ENCODE results near the gene CYS1. TPM values are rescaled to one million over a fixed set of nuclear protein-coding genes. Genes with fewer than 3 reads are reported as not detected.
A peak's percentile ranks its signal among the peaks of the same experiment; 100 is the strongest.

The CYS1 gene
- total RNA-seq, 4 donors from 2014 or later = 0.32 to 1.8 TPM; not detected in 2

- Histone ChIP-seq H3K4me3 (no peak overlapping the region), H3K36me3 (no peaks in the 10 kb centered on the region), H3K9me3 (no peaks in the 10 kb centered on the region), H3K4me1 (peaks cover 49% of the 10 kb centered on the region), H3K27me3 (no peaks in the 10 kb centered on the region), H3K27ac (peak overlapping the region; percentile 70)
- DNase-seq (ENCODE audit: low spot score in 2 of 2) = no peak
- WGBS = 60% methylated on average over 5 of the region's 5 CpGs
- TF ChIP-seq CTCF (IDR thresholded peaks at IDR 0.05) = no peak
- no peak for TF ChIP-seq EP300 (IDR thresholded peaks at IDR 0.05)
- no peak for TF ChIP-seq POLR2AphosphoS5 (IDR thresholded peaks at IDR 0.05)
- TF ChIP-seq POLR2A (IDR thresholded peaks at IDR 0.05) = no peak
Measured at GRCh38 chr2:10035633-10036032, 44.6 kb downstream of the CYS1 start.

- WGBS = 63% methylated on average over 3 of the region's 3 CpGs
- H3K27ac ChIP-seq = no peak overlapping the region
- TF ChIP-seq CTCF (IDR thresholded peaks at IDR 0.05) (no peak), POLR2A (IDR thresholded peaks at IDR 0.05) (no peak), EP300 (IDR thresholded peaks at IDR 0.05) (no peak), POLR2AphosphoS5 (IDR thresholded peaks at IDR 0.05) (no peak)
- H3K4me1 ChIP-seq = peaks cover 49% of the 10 kb centered on the region
- no peak overlapping the region for H3K4me3 ChIP-seq
- H3K36me3 ChIP-seq = no peaks in the 10 kb centered on the region
- H3K9me3 ChIP-seq = no peaks in the 10 kb centered on the region
- H3K27me3 ChIP-seq = no peaks in the 10 kb centered on the region
- no peak for DNase-seq (ENCODE audit: low spot score in 2 of 2)
Measured at GRCh38 chr2:10035053-10035422, 45.2 kb downstream of the CYS1 start.

GRCh38 chr2:10034333-10035052 lies 45.7 kb downstream of the CYS1 start:
- no peak overlapping the region for H3K27ac ChIP-seq
- no peaks in the 10 kb centered on the region for H3K9me3 ChIP-seq
- 86% methylated on average over 12 of the region's 12 CpGs for WGBS
- no peak overlapping the region for H3K4me3 ChIP-seq
- H3K4me1 ChIP-seq = peaks cover 49% of the 10 kb centered on the region
- no peak for TF ChIP-seq CTCF (IDR thresholded peaks at IDR 0.05)
- no peak for TF ChIP-seq POLR2A (IDR thresholded peaks at IDR 0.05)
- no peak for TF ChIP-seq POLR2AphosphoS5 (IDR thresholded peaks at IDR 0.05)
- TF ChIP-seq EP300 (IDR thresholded peaks at IDR 0.05) = no peak
- H3K27me3 ChIP-seq = no peaks in the 10 kb centered on the region
- H3K36me3 ChIP-seq = no peaks in the 10 kb centered on the region
- DNase-seq (ENCODE audit: low spot score in 2 of 2) = no peak

GRCh38 chr2:10033251-10034006 lies 46.8 kb downstream of the CYS1 start:
- DNase-seq (ENCODE audit: low spot score in 2 of 2) = no peak
- TF ChIP-seq EP300 (IDR thresholded peaks at IDR 0.05) = no peak
- no peak for TF ChIP-seq POLR2A (IDR thresholded peaks at IDR 0.05)
- TF ChIP-seq CTCF (IDR thresholded peaks at IDR 0.05) = no peak
- TF ChIP-seq POLR2AphosphoS5 (IDR thresholded peaks at IDR 0.05) = no peak
- Histone ChIP-seq H3K9me3 (no peaks in the 10 kb centered on the region), H3K4me1 (peaks cover 58% of the 10 kb centered on the region), H3K27ac (no peak overlapping the region), H3K27me3 (no peaks in the 10 kb centered on the region), H3K36me3 (no peaks in the 10 kb centered on the region), H3K4me3 (no peak overlapping the region)
- WGBS = 93% methylated on average over 10 of the region's 14 CpGs

GRCh38 chr2:10032746-10033105 lies 47.5 kb downstream of the CYS1 start:
- Histone ChIP-seq H3K9me3 (no peaks in the 10 kb centered on the region), H3K4me3 (no peak overlapping the region), H3K27ac (no peak overlapping the region), H3K27me3 (no peaks in the 10 kb centered on the region), H3K36me3 (no peaks in the 10 kb centered on the region), H3K4me1 (peaks cover 61% of the 10 kb centered on the region)
- TF ChIP-seq POLR2AphosphoS5 (IDR thresholded peaks at IDR 0.05) (no peak), POLR2A (IDR thresholded peaks at IDR 0.05) (no peak), CTCF (IDR thresholded peaks at IDR 0.05) (no peak), EP300 (IDR thresholded peaks at IDR 0.05) (no peak)
- no peak for DNase-seq (ENCODE audit: low spot score in 2 of 2)
- 90% methylated on average over 7 of the region's 7 CpGs for WGBS

All from suprapubic skin (tissue), 4 donors.